Fibroblast of villous mesenchyme (primary cell): ENCODE measurements around the gene ST6GAL1. TPM values are rescaled to one million over a fixed set of nuclear protein-coding genes. Genes with fewer than 3 reads are reported as not detected.

Experiments
- DNase-seq: peaks from one replicate; pipeline ENCODE4 v3.0.0-alpha.2; 2010; ENCODE audit warnings: low read depth
- H3K4me3 ChIP-seq: 2 replicates; pipeline ENCODE4 v1.5.1; 2011; ENCODE audit warnings: low read depth, mild to moderate bottlenecking, low read length
- total RNA-seq: library from RNA; depleted of rRNA; stranded (reverse); fragments of >200 nt; gene quantifications from 2 replicates; pipeline ENCODE4 v1.2.3, GENCODE V29; 2012
- TF ChIP-seq, protein P1 (sequence below): IDR thresholded peaks from 2 replicates; pipeline ENCODE4 v1.5.1; 2012; ENCODE audit warnings: low read depth, mild to moderate bottlenecking, low read length; ENCODE audit not compliant: insufficient read depth

ST6GAL1 gene
- total RNA-seq, 1 donor: 1.3 TPM

GRCh38 chr3:187042874-187043458 is 112.6 kb downstream of the ST6GAL1 start:
- TF ChIP-seq, protein P1, sequence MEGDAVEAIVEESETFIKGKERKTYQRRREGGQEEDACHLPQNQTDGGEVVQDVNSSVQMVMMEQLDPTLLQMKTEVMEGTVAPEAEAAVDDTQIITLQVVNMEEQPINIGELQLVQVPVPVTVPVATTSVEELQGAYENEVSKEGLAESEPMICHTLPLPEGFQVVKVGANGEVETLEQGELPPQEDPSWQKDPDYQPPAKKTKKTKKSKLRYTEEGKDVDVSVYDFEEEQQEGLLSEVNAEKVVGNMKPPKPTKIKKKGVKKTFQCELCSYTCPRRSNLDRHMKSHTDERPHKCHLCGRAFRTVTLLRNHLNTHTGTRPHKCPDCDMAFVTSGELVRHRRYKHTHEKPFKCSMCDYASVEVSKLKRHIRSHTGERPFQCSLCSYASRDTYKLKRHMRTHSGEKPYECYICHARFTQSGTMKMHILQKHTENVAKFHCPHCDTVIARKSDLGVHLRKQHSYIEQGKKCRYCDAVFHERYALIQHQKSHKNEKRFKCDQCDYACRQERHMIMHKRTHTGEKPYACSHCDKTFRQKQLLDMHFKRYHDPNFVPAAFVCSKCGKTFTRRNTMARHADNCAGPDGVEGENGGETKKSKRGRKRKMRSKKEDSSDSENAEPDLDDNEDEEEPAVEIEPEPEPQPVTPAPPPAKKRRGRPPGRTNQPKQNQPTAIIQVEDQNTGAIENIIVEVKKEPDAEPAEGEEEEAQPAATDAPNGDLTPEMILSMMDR: no peak
- DNase-seq: no peak
- no peak overlapping the region for H3K4me3 ChIP-seq

GRCh38 chr3:187044206-187044605 is 113.9 kb downstream of the ST6GAL1 start:
- TF ChIP-seq, protein P1: no peak
- H3K4me3 ChIP-seq: no peak overlapping the region
- no peak for DNase-seq

- no peak overlapping the region for H3K4me3 ChIP-seq
- TF ChIP-seq, protein P1: peak; percentile 10
- no peak for DNase-seq
Measured at GRCh38 chr3:187044867-187045552, 114.7 kb downstream of the ST6GAL1 start.

DNA sequence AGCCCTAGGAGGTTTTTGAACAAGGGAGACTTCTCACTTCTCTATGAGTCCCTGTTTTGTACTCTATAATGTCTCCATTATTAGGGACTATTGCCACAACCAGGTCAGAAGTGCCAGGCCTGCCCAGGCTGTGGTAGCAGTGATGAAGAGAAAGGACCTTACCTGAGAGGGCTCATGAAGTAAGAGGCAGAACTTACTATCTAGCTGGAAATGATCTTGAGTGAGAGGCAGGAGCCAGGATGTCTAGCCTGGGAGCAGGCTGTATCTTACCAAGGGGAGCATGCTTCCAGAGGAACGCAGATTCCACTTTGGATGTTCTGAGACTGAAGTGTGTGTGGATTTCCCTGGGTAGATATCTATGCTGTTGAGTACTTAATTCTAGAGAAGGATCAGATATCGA is 115.7 kb downstream of the ST6GAL1 start:
- TF ChIP-seq, protein P1: no peak
- H3K4me3 ChIP-seq: no peak overlapping the region
- no peak for DNase-seq

DNA sequence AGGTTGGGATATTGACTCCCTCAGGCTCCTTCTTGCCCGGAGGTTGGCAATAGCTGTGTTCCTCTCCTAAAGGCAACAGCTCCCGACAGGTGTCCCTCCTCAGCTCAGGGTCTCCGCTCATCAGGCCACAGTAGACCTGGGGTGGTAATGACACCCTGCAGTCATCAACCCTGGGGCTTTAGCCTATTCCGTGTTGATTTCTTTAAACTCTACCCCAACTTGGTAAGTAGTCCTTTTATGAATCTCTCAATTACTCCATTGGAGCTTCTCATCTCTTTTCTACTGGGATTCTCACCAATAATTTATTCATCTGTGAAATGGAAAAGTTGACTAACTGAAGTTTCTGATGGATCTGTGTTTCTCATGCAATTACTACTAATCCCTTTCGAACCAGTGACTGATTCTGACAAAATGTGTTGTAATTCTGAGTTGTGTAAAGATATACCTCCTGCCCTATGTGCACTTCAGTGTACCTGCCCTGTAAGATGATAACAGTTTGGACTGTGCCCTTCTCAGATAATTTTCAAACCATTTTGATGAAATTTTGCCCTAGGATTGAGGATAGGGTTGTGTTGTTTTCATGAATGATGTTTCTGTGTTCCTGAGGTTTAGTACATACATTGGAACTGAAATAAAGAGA is 119.3 kb downstream of the ST6GAL1 start:
- H3K4me3 ChIP-seq: no peak overlapping the region
- DNase-seq: no peak
- TF ChIP-seq, protein P1: no peak

DNA sequence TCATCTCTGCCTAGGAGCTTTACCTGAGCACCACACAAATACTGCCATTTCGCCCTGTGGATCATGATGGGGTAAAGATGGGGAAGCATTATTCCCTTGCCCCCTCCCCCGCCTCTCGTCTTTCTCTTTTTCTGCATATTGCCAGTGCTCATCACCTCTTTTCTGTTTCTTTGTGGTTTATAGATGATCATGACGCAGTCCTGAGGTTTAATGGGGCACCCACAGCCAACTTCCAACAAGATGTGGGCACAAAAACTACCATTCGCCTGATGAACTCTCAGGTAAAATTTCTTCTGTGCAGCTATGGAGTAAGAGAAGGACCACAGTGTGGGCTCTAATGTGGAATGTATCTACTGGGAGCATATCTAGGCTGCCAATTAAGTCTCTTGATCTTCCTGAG is 120.7 kb downstream of the ST6GAL1 start:
- DNase-seq: no peak
- TF ChIP-seq, protein P1: no peak
- no peak overlapping the region for H3K4me3 ChIP-seq
